AG04450 (cell line): ENCODE measurements around the gene RAB11FIP4. TPM values are rescaled to one million over a fixed set of nuclear protein-coding genes. Genes with fewer than 3 reads are reported as not detected.
A peak's percentile ranks its signal among the peaks of the same experiment; 100 is the strongest.

ENCODE experiments used
- CTCF ChIA-PET: fragments of 300-600, 350-600 bp; formaldehyde crosslinking; extraction: SDS; loops from one replicate; lab custom pipeline; 2022; ENCODE audit warnings: antibody characterized with exemption, inconsistent platforms; lab: Charles Lee
- POLR2A ChIA-PET: fragments of 350-600 bp; formaldehyde crosslinking; extraction: SDS; loops from one replicate; lab custom pipeline; 2021; ENCODE audit warnings: antibody characterized with exemption, inconsistent platforms; lab: Yijun Ruan, JAX
- DNase-seq: peaks from one replicate; pipeline ENCODE4 v3.0.0-alpha.2; 2011; ENCODE audit warnings: low read depth, low spot score
- H3K27ac ChIP-seq: one replicate; pipeline ENCODE4 v1.5.1; 2012; ENCODE audit warnings: low read depth, low read length, control low read depth
- H3K27me3 ChIP-seq: one replicate; pipeline ENCODE4 v1.6.0; 2012; ENCODE audit warnings: low read length; ENCODE audit not compliant: control insufficient read depth, insufficient read depth
- H3K4me3 ChIP-seq: 2 replicates; pipeline ENCODE4 v1.5.1; 2011; ENCODE audit warnings: mild to moderate bottlenecking, low read depth, low read length, control low read depth
- H3K9me3 ChIP-seq: 2 replicates; pipeline ENCODE4 v1.5.1; 2012; ENCODE audit warnings: low read length; ENCODE audit not compliant: control insufficient read depth, insufficient read depth
- CTCF ChIP-seq: IDR thresholded peaks from 2 replicates; pipeline ENCODE4 v1.5.1; 2011; ENCODE audit warnings: low read depth, low read length, control low read depth, inconsistent platforms
- polyA plus RNA-seq: library from polyadenylated mRNA; depleted of rRNA; stranded (reverse); fragments of >200 nt; gene quantifications from 2 replicates; pipeline ENCODE4 v1.2.3, GENCODE V29; 2011

Gene RAB11FIP4
- polyA plus RNA-seq, 1 experiment, result 0.58 TPM

DNA sequence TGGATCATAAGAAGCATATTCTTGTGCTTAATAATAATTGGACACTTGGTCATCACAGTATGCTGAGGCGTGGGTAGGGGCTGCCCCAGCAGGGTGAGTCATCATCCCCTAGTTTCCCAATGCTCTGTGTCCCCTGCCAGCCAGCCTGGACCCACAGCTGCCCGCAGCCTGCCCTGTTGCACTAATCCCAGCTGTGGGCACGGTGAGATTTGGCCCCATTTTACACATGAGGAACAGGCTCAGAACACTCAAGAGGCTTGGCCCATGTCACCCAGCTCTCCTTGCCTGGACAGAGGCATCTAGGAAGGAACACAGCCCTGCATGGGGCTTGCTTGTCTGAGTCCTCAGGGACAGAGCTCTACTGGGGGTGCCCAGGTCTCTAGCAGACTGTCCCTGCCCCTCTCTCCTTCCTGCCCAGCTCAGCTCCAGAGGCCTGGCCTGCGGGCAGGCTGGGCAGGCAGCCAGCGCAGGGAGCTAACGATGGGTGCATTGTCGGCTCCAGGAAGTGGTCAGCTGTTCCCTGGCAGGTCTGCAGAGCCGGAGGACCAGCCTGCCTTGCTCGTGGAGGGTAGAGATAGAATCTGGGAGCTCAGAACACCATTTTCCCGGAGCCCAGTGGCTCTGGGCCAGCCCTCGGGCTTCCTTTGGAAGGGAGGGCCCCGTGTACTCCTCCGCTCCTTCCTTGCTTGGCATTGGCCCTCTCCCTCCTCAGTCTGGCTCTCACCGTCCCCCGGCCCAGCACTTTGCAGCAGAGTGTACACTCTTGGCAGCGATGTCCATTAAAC is 189.4 kb downstream of the RAB11FIP4 start:
- Histone ChIP-seq H3K9me3 (no peaks in the 10 kb centered on the region), H3K4me3 (no peak overlapping the region), H3K27me3 (no peaks in the 10 kb centered on the region), H3K27ac (peak overlapping the region; percentile 90)
- no peak for DNase-seq
- ChIA-PET CTCF (interaction anchor here (1.1 kb wide), 1 partner anchor 262 kb away, joined by 4 read pairs; no protein-coding TSS in a partner anchor), POLR2A (interaction anchor here (0.6 to 1.9 kb wide), 7 partner anchors 8 to 116 kb away, joined by 3 to 9 read pairs (median 5); no protein-coding TSS in a partner anchor)
- no peak for TF ChIP-seq CTCF

DNA sequence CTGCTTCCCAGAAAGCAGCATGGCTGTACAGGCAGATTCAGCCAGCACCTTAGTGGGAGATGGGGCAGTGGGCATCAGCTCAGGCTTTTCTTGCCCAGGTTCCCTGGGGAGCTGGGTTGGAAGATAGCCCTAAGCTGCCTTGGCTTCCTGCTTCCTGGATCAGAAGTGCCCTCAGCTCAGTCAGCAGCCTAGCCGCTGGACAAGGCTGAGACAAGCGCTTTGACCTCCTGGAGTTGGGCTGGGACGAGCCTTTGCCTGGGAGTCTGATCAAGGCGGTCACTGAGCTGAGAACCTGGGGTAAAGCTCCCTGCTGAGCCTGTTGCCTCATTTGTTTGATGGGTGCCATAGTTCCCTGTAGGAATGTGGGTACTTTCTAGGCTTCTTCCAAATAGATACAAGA is 190.0 kb downstream of the RAB11FIP4 start:
- POLR2A ChIA-PET, result interaction anchor here (0.6 to 1.9 kb wide), 7 partner anchors 8 to 115 kb away, joined by 3 to 9 read pairs (median 5); no protein-coding TSS in a partner anchor
- TF ChIP-seq CTCF, result no peak
- Histone ChIP-seq H3K27ac (peak overlapping the region; percentile 90), H3K27me3 (no peaks in the 10 kb centered on the region), H3K9me3 (no peaks in the 10 kb centered on the region), H3K4me3 (no peak overlapping the region)
- CTCF ChIA-PET, result interaction anchor here (0.5 to 1.7 kb wide), 3 partner anchors 23 to 261 kb away, joined by 3 to 4 read pairs (median 3); no protein-coding TSS in a partner anchor
- no peak for DNase-seq

DNA sequence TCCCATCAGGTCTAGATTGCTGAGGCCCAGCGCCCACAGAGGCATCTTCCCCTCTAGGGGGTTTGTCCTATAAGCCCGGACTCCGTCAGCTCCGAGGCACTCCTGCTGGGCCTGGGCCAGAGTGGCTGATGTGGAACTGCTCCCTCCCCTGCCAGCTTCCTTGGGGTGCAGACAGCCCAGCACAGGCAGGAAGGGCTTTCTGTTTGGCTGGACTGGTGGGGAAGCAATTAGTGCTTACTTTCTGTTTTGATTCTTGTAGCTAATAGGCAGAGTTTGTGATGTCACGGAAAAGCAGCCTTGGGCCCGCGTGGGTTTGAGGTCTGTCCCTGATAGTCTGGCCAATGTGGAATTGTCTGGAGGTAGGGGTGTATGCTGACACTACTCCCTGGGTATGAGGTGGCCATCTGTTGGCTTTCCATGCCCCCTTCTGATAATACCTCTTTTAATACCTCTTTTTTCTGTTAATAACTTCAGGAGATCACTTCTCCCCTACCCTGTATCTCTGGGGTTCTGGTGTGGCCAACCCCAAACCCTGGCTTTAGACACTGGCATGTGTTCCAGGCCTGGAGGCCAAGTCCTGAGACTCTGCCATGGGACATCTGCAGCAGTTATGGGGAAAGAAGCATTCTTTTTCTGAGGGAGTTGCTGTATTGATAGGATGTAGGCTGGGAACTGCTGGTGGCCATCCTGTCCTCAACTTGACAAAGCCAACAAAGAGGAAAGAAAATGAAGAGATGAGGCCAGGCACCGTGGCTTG is 190.9 kb downstream of the RAB11FIP4 start:
- TF ChIP-seq CTCF, result no peak
- CTCF ChIA-PET, result interaction anchor here (0.5 to 1.7 kb wide), 2 partner anchors 24 to 242 kb away, joined by 3 read pairs; no protein-coding TSS in a partner anchor
- no peak overlapping the region for H3K4me3 ChIP-seq

DNA sequence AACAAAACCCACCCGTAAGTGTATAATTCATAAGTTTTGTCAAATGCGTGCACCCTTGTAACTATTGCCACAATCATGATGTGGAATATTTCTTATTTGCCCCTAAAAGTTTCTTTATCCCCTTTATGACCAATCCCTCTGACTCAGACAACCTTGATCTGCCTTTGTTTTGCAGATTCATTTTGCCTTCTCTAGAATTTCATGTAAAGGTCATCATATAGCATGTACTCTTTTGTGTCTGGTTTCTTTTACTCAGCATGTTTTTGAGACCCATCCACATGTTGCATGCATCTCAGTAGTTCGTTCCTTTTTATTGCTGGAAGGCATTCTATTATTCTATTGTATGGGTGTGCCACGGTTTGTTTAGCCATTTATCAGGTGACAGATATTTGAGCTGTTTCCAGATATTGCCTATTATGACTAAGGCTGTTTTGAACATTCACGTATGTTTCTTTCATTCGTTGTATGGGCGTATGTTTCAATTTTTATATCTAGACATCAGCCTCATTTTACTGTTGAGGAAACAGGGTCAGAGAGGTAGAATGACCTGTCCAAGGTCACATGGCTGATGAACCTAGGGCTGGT is 192.4 kb downstream of the RAB11FIP4 start:
- ChIA-PET POLR2A (no interaction called here), CTCF (no interaction called here)
- TF ChIP-seq CTCF, result no peak
- no peak overlapping the region for H3K27ac ChIP-seq
- H3K4me3 ChIP-seq, result no peak overlapping the region
- H3K9me3 ChIP-seq, result no peaks in the 10 kb centered on the region
- no peaks in the 10 kb centered on the region for H3K27me3 ChIP-seq
- DNase-seq, result no peak

More for the DNA sequence above, 190.9 kb downstream of the RAB11FIP4 start:
- Histone ChIP-seq H3K27ac (peak overlapping the region; percentile 21), H3K27me3 (no peaks in the 10 kb centered on the region), H3K9me3 (no peaks in the 10 kb centered on the region)
- no peak for DNase-seq
- POLR2A ChIA-PET, result interaction anchor here (1.3 to 1.9 kb wide), 2 partner anchors 9 to 14 kb away, joined by 3 to 9 read pairs; no protein-coding TSS in a partner anchor
